Activated B cell treated with CpG ODN at 0.5 μM for 24 hours (primary cell): ENCODE measurements around the gene GPRIN2. TPM values are rescaled to one million over a fixed set of nuclear protein-coding genes. Genes with fewer than 3 reads are reported as not detected.
"Not testable (repeated sequence)": the region's sequence is repeated elsewhere in the genome, so short reads cannot be mapped to it uniquely, and the experiment has no call there.

Experiments
- ATAC-seq: fragments of 200-7000 bp; cut with Tn5 transposase; one replicate; pipeline ENCODE4 v1.10.0; 2021; ENCODE audit warnings: low read depth, mild to moderate bottlenecking, moderate library complexity
- CTCF ChIA-PET: fragments of 350-600 bp; sonication (Branson Sonifier 250); formaldehyde crosslinking; loops from one replicate; lab custom pipeline; 2021; ENCODE audit warnings: antibody characterized with exemption; lab: Charles Lee
- POLR2A ChIA-PET: fragments of 350-600 bp; sonication (Branson Sonifier 250); formaldehyde crosslinking; loops from one replicate; lab custom pipeline; 2021; ENCODE audit warnings: antibody characterized with exemption; lab: Charles Lee
- DNase-seq: peaks from one replicate; pipeline ENCODE4 v3.0.0; 2022
- H3K27ac Mint-ChIP-seq: one replicate; pipeline ENCODE4 v1.8.0; 2020; ENCODE audit warnings: mixed read lengths
- H3K27me3 Mint-ChIP-seq: one replicate; pipeline ENCODE4 v1.8.0; 2021; ENCODE audit warnings: mixed read lengths
- H3K36me3 Mint-ChIP-seq: one replicate; pipeline ENCODE4 v1.8.0; 2021; ENCODE audit warnings: low read depth, mixed read lengths
- H3K4me1 Mint-ChIP-seq: one replicate; pipeline ENCODE4 v1.8.0; 2021; ENCODE audit warnings: mixed read lengths
- H3K4me3 Mint-ChIP-seq: one replicate; pipeline ENCODE4 v1.8.0; 2020; ENCODE audit warnings: mild to moderate bottlenecking, mixed read lengths
- H3K9me3 Mint-ChIP-seq: one replicate; pipeline ENCODE4 v1.8.0; 2020; ENCODE audit warnings: mixed read lengths
- CTCF ChIP-seq: fragments of 200-600 bp; IDR thresholded peaks from one replicate; pipeline ENCODE4 v1.8.0; 2022; ENCODE audit warnings: antibody characterized with exemption, mild to moderate bottlenecking
- intact Hi-C: fragments of 100-400 bp; cut with micrococcal nuclease; formaldehyde crosslinking; loops from one replicate; pipeline ENCODE4 v1.15.1; 2024
- total RNA-seq: library from RNA; stranded (reverse); gene quantifications from 2 replicates; pipeline ENCODE4 v1.2.3, GENCODE V29; 2022

The GPRIN2 gene
- total RNA-seq, 1 donor from 2014 or later, result not detected

- H3K4me1 Mint-ChIP-seq, result no peaks in the 10 kb centered on the region
- ATAC-seq, result no peak
- no peak for DNase-seq
- no peak overlapping the region for H3K27ac Mint-ChIP-seq
- CTCF ChIA-PET, result no interaction called here
- intact Hi-C loops, result no loop called here
- no peaks in the 10 kb centered on the region for H3K36me3 Mint-ChIP-seq
- POLR2A ChIA-PET, result no interaction called here
- H3K27me3 Mint-ChIP-seq, result no peaks in the 10 kb centered on the region
- no peaks in the 10 kb centered on the region for H3K9me3 Mint-ChIP-seq
- no peak for TF ChIP-seq CTCF
- no peak overlapping the region for H3K4me3 Mint-ChIP-seq
Measured at GRCh38 chr10:46514899-46515298, 41.6 kb downstream of the GPRIN2 start.

- Mint-ChIP-seq H3K4me3 (no peak overlapping the region), H3K36me3 (no peaks in the 10 kb centered on the region), H3K27ac (no peak overlapping the region), H3K9me3 (no peaks in the 10 kb centered on the region), H3K27me3 (no peaks in the 10 kb centered on the region), H3K4me1 (no peaks in the 10 kb centered on the region)
- intact Hi-C loops, result no loop called here
- ATAC-seq, result no peak
- POLR2A ChIA-PET, result no interaction called here
- CTCF ChIA-PET, result no interaction called here
- no peak for DNase-seq
- TF ChIP-seq CTCF, result no peak
Measured at GRCh38 chr10:46514431-46514861, 42.0 kb downstream of the GPRIN2 start.

- DNase-seq, H3K27ac Mint-ChIP-seq, ATAC-seq, H3K4me3 Mint-ChIP-seq, POLR2A ChIA-PET, H3K9me3 Mint-ChIP-seq, CTCF ChIA-PET, H3K36me3 Mint-ChIP-seq, H3K4me1 Mint-ChIP-seq, intact Hi-C loops, H3K27me3 Mint-ChIP-seq: not testable (repeated sequence)
Measured at GRCh38 chr10:46513333-46513732, 43.1 kb downstream of the GPRIN2 start.

- H3K36me3 Mint-ChIP-seq, H3K27me3 Mint-ChIP-seq, H3K4me3 Mint-ChIP-seq, POLR2A ChIA-PET, CTCF ChIA-PET, DNase-seq, intact Hi-C loops, ATAC-seq, H3K9me3 Mint-ChIP-seq, H3K27ac Mint-ChIP-seq, H3K4me1 Mint-ChIP-seq: not testable (repeated sequence)
Measured at GRCh38 chr10:46512725-46513124, 43.7 kb downstream of the GPRIN2 start.

- H3K9me3 Mint-ChIP-seq, DNase-seq, CTCF ChIA-PET, H3K27me3 Mint-ChIP-seq, intact Hi-C loops, H3K36me3 Mint-ChIP-seq, H3K27ac Mint-ChIP-seq, ATAC-seq, POLR2A ChIA-PET, H3K4me3 Mint-ChIP-seq, H3K4me1 Mint-ChIP-seq: not testable (repeated sequence)
Measured at GRCh38 chr10:46512002-46512401, 44.5 kb downstream of the GPRIN2 start.

Other genes starting within 250 kb of the GPRIN2 start
- not detected in 2 replicates for gene ANXA8L1, start 180.9 kb downstream of the GPRIN2 start, total RNA-seq
- gene NPY4R, start 90.7 kb downstream of the GPRIN2 start, total RNA-seq, result not detected in 2 replicates
- 0.86 and 1.1 TPM in 2 replicates for gene SYT15, start 22.5 kb upstream of the GPRIN2 start, total RNA-seq